ENCODE measurements around the gene LINGO4.

GRCh38 chr1:151801310-151801820 lies 3.9 kb downstream of the LINGO4 start:
- TF ChIP-seq ZFP3 (CRISPR knock-in tag; IDR thresholded peaks at IDR 0.05): no peak
- no peak for TF ChIP-seq ARNTL (CRISPR knock-in tag; IDR thresholded peaks at IDR 0.05; ENCODE audit: borderline replicate concordance, low read depth)
- TF ChIP-seq ZFP30 (CRISPR knock-in tag; IDR thresholded peaks at IDR 0.05): no peak
- no peak for TF ChIP-seq CREB5 (CRISPR knock-in tag; IDR thresholded peaks at IDR 0.05; ENCODE audit: low read depth)
- TF ChIP-seq TCF4 (CRISPR knock-in tag; IDR thresholded peaks at IDR 0.05; ENCODE audit: borderline replicate concordance): no peak
- no peak for TF ChIP-seq OSR1 (CRISPR knock-in tag; IDR thresholded peaks at IDR 0.05)
